GM18517 (cell line): ENCODE data around the gene ASNSD1.
"Not testable (repeated sequence)": the region's sequence is repeated elsewhere in the genome, so short reads cannot be mapped to it uniquely, and the experiment has no call there.

Experiments used
- ATAC-seq: cut with Tn5 transposase; IDR thresholded peaks from one replicate; pipeline ENCODE4 v1.9.1; 2021; ENCODE audit warnings: mild to moderate bottlenecking, moderate library complexity; ENCODE audit not compliant: unreplicated experiment

The ASNSD1 gene

GRCh38 chr2:189641590-189641989, 19.7 kb upstream of the ASNSD1 start:
- ATAC-seq = no peak

GRCh38 chr2:189646521-189646920, 14.7 kb upstream of the ASNSD1 start:
- ATAC-seq = no peak

GRCh38 chr2:189648846-189649509, 12.3 kb upstream of the ASNSD1 start:
- no peak for ATAC-seq

GRCh38 chr2:189651284-189651683, 10.0 kb upstream of the ASNSD1 start:
- ATAC-seq = no peak

GRCh38 chr2:189653464-189653863, 7.8 kb upstream of the ASNSD1 start:
- ATAC-seq = not testable (repeated sequence)

- ATAC-seq = no peak
Measured at GRCh38 chr2:189654641-189655040, 6.6 kb upstream of the ASNSD1 start.

GRCh38 chr2:189657867-189658266, 3.4 kb upstream of the ASNSD1 start:
- ATAC-seq = peak; percentile 46

- ATAC-seq = no peak
Measured at GRCh38 chr2:189658306-189659212, 2.7 kb upstream of the ASNSD1 start.

GRCh38 chr2:189659734-189660133, 1.5 kb upstream of the ASNSD1 start:
- ATAC-seq = no peak

GRCh38 chr2:189660803-189661147, 484 bp upstream of the ASNSD1 start:
- no peak for ATAC-seq

GRCh38 chr2:189661957-189662321, 680 bp downstream of the ASNSD1 start:
- ATAC-seq = no peak

GRCh38 chr2:189662669-189663226, 1.5 kb downstream of the ASNSD1 start:
- no peak for ATAC-seq

GRCh38 chr2:189663319-189663718, 2.1 kb downstream of the ASNSD1 start:
- ATAC-seq = not testable (repeated sequence)

GRCh38 chr2:189669913-189670312, 8.7 kb downstream of the ASNSD1 start:
- no peak for ATAC-seq

GRCh38 chr2:189673661-189674373, 12.6 kb downstream of the ASNSD1 start:
- ATAC-seq = peak; percentile 32

- peak; percentile 95 for ATAC-seq
Measured at GRCh38 chr2:189674374-189675112, 13.3 kb downstream of the ASNSD1 start, which contains the start of gene ANKAR. ANKAR (plus strand) TSS chr2:189674670; CDS start chr2:189676491, 1,821 bp downstream.

- ATAC-seq = no peak
Measured at GRCh38 chr2:189676471-189676870, 15.2 kb downstream of the ASNSD1 start.

GRCh38 chr2:189679226-189679625, 18.0 kb downstream of the ASNSD1 start:
- ATAC-seq = no peak

- ATAC-seq = no peak
Measured at GRCh38 chr2:189681203-189681602, 19.9 kb downstream of the ASNSD1 start.

GRCh38 chr2:189681903-189682302, 20.6 kb downstream of the ASNSD1 start:
- no peak for ATAC-seq

- no peak for ATAC-seq
Measured at GRCh38 chr2:189683348-189683747, 22.1 kb downstream of the ASNSD1 start.
